ENCODE measurements around the gene TBKBP1.
A peak's percentile ranks its signal among the peaks of the same experiment; 100 is the strongest.
"Not testable (repeated sequence)": the region's sequence is repeated elsewhere in the genome, so short reads cannot be mapped to it uniquely, and the experiment has no call there.

The TBKBP1 gene

GRCh38 chr17:47678196-47678595, 15.8 kb upstream of the TBKBP1 start:
- Histone ChIP-seq H2BK15ac (ENCODE audit: low read depth, poor library complexity, severe bottlenecking) (no peak overlapping the region), H3K79me1 (replicated peaks; ENCODE audit: low read length, poor library complexity, severe bottlenecking) (peaks cover 24% of the 10 kb centered on the region), H3K23ac (ENCODE audit: low read length in 2 of 2) (no peak overlapping the region), H3K9ac (ENCODE audit: low read length) (no peak overlapping the region), H3K4me3 (ENCODE audit: insufficient read depth in 1 of 2, low read depth in 1 of 2, low read length in 2 of 2) (no peak overlapping the region), H3K27me3 (ENCODE audit: control insufficient read depth in 1 of 2, insufficient read depth in 1 of 2, low read length in 2 of 2) (no peaks in the 10 kb centered on the region), H3K14ac (ENCODE audit: low read length in 2 of 2) (no peak overlapping the region), H3K18ac (ENCODE audit: low read depth in 1 of 2, low read length in 2 of 2) (no peak overlapping the region), H3K4me2 (ENCODE audit: low read length, poor library complexity, severe bottlenecking) (no peak overlapping the region), H4K91ac (ENCODE audit: low read length) (no peak overlapping the region), H2AFZ (ENCODE audit: low read depth, low read length) (no peak overlapping the region), H3K4ac (ENCODE audit: low read depth in 1 of 2, low read length in 2 of 2) (no peak overlapping the region), H3K4me1 (ENCODE audit: control insufficient read depth, insufficient read depth, low read depth, low read length) (no peaks in the 10 kb centered on the region), H2BK120ac (ENCODE audit: low read depth, low read length) (no peak overlapping the region), H3K27ac (ENCODE audit: low read length, poor library complexity, severe bottlenecking) (no peak overlapping the region), H2BK12ac (ENCODE audit: low read length in 2 of 2) (no peak overlapping the region), H2AK5ac (ENCODE audit: low read length, severe bottlenecking) (no peak overlapping the region), H4K8ac (ENCODE audit: low read length) (no peak overlapping the region), H3K9me3 (ENCODE audit: control insufficient read depth, low read length) (no peaks in the 10 kb centered on the region), H2BK5ac (ENCODE audit: low read depth, low read length, poor library complexity, severe bottlenecking) (no peak overlapping the region), H3K36me3 (ENCODE audit: control insufficient read depth in 1 of 2, insufficient read depth in 2 of 2, low read depth in 1 of 2, low read length in 2 of 2) (peaks cover 51 to 96% of the 10 kb centered on the region in 2 experiments)
- 90% methylated on average over 7 of the region's 7 CpGs for WGBS
- DNase-seq: no peak

DNA sequence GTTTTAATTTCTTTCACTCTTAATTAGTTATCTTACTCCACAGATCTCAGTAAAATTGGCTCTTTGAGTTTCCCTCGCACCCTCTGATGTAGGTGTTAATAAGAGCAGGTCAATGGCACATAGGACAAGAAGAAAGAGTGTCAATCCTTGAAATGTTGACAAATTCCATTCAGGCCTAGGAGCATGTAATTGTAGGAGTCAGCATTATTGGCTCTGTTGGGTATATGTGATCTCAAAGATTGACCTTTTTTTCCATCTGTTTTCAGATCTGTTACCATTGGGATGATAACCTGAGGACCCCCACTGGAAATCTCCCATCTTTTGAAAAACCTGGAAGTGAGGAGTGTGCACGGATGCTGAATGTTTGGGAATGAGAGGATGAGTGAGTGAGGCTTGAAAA, 11.8 kb upstream of the TBKBP1 start:
- Histone ChIP-seq H2AK5ac (ENCODE audit: low read length, severe bottlenecking) (no peak overlapping the region), H3K79me1 (replicated peaks; ENCODE audit: low read length, poor library complexity, severe bottlenecking) (peaks cover 16% of the 10 kb centered on the region), H4K8ac (ENCODE audit: low read length) (no peak overlapping the region), H3K27me3 (ENCODE audit: control insufficient read depth in 1 of 2, insufficient read depth in 1 of 2, low read length in 2 of 2) (no peaks in the 10 kb centered on the region), H3K23ac (ENCODE audit: low read length in 2 of 2) (no peak overlapping the region), H3K4me3 (ENCODE audit: insufficient read depth in 1 of 2, low read depth in 1 of 2, low read length in 2 of 2) (no peak overlapping the region), H2BK12ac (ENCODE audit: low read length in 2 of 2) (no peak overlapping the region), H2AFZ (ENCODE audit: low read depth, low read length) (no peak overlapping the region), H3K9me3 (ENCODE audit: control insufficient read depth, low read length) (no peaks in the 10 kb centered on the region), H3K9ac (ENCODE audit: low read length) (no peak overlapping the region), H3K36me3 (ENCODE audit: control insufficient read depth in 1 of 2, insufficient read depth in 2 of 2, low read depth in 1 of 2, low read length in 2 of 2) (peaks cover 36 to 83% of the 10 kb centered on the region in 2 experiments), H4K91ac (ENCODE audit: low read length) (no peak overlapping the region), H3K4ac (ENCODE audit: low read depth in 1 of 2, low read length in 2 of 2) (no peak overlapping the region), H3K4me2 (ENCODE audit: low read length, poor library complexity, severe bottlenecking) (no peak overlapping the region), H3K18ac (ENCODE audit: low read depth in 1 of 2, low read length in 2 of 2) (no peak overlapping the region), H3K27ac (ENCODE audit: low read length, poor library complexity, severe bottlenecking) (no peak overlapping the region), H3K14ac (ENCODE audit: low read length in 2 of 2) (no peak overlapping the region), H2BK15ac (ENCODE audit: low read depth, poor library complexity, severe bottlenecking) (no peak overlapping the region), H2BK120ac (ENCODE audit: low read depth, low read length) (no peak overlapping the region), H2BK5ac (ENCODE audit: low read depth, low read length, poor library complexity, severe bottlenecking) (no peak overlapping the region), H3K4me1 (ENCODE audit: control insufficient read depth, insufficient read depth, low read depth, low read length) (no peaks in the 10 kb centered on the region)
- DNase-seq: no peak
- WGBS: 100% methylated on average over 2 of the region's 2 CpGs

DNA sequence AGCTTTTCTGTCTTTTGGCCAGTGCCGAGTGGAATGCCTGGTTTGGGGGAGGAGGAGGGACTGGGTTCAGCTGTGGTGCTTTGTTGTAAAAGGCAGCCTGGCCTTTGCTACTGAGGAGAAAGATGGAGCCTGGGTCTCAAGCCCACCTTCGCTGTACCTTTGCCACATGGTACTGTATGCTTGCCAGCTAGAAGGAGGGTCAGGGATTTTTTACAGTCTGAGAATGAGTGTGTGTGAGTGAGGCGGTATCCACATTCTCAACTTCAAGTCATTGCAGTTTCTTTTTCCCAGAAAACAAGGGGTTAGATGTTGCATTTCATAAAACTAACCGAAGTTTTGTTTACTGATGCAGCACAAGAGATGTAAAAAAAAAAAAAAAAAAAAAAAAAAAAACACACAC, 11.2 kb upstream of the TBKBP1 start:
- H3K14ac ChIP-seq (ENCODE audit: low read length in 2 of 2); H2AFZ ChIP-seq (ENCODE audit: low read depth, low read length); H3K9me3 ChIP-seq (ENCODE audit: control insufficient read depth, low read length); H2BK120ac ChIP-seq (ENCODE audit: low read depth, low read length); H3K27me3 ChIP-seq (ENCODE audit: control insufficient read depth in 1 of 2, insufficient read depth in 1 of 2, low read length in 2 of 2); H2BK5ac ChIP-seq (ENCODE audit: low read depth, low read length, poor library complexity, severe bottlenecking); H3K4me1 ChIP-seq (ENCODE audit: control insufficient read depth, insufficient read depth, low read depth, low read length); H3K27ac ChIP-seq (ENCODE audit: low read length, poor library complexity, severe bottlenecking); H3K4me2 ChIP-seq (ENCODE audit: low read length, poor library complexity, severe bottlenecking); H2BK12ac ChIP-seq (ENCODE audit: low read length in 2 of 2); H3K4me3 ChIP-seq (ENCODE audit: insufficient read depth in 1 of 2, low read depth in 1 of 2, low read length in 2 of 2); DNase-seq; H2BK15ac ChIP-seq (ENCODE audit: low read depth, poor library complexity, severe bottlenecking); H3K18ac ChIP-seq (ENCODE audit: low read depth in 1 of 2, low read length in 2 of 2); H3K4ac ChIP-seq (ENCODE audit: low read depth in 1 of 2, low read length in 2 of 2); H2AK5ac ChIP-seq (ENCODE audit: low read length, severe bottlenecking); H3K9ac ChIP-seq (ENCODE audit: low read length); H4K91ac ChIP-seq (ENCODE audit: low read length); H4K8ac ChIP-seq (ENCODE audit: low read length); H3K23ac ChIP-seq (ENCODE audit: low read length in 2 of 2): not testable (repeated sequence)
- 89% methylated on average over 1 of the region's 4 CpGs for WGBS
- H3K79me1 ChIP-seq (replicated peaks; ENCODE audit: low read length, poor library complexity, severe bottlenecking): peaks cover 16% of the 10 kb centered on the region
- H3K36me3 ChIP-seq (ENCODE audit: control insufficient read depth in 1 of 2, insufficient read depth in 2 of 2, low read depth in 1 of 2, low read length in 2 of 2): peaks cover 34 to 77% of the 10 kb centered on the region in 2 experiments

- H3K23ac ChIP-seq (ENCODE audit: low read length in 2 of 2): no peak overlapping the region
- H3K36me3 ChIP-seq (ENCODE audit: control insufficient read depth in 1 of 2, insufficient read depth in 2 of 2, low read depth in 1 of 2, low read length in 2 of 2): peaks cover 23 to 64% of the 10 kb centered on the region in 2 experiments
- no peak overlapping the region for H3K4ac ChIP-seq (ENCODE audit: low read depth in 1 of 2, low read length in 2 of 2)
- no peak overlapping the region for H3K14ac ChIP-seq (ENCODE audit: low read length in 2 of 2)
- H2BK5ac ChIP-seq (ENCODE audit: low read depth, low read length, poor library complexity, severe bottlenecking): no peak overlapping the region
- H2BK120ac ChIP-seq (ENCODE audit: low read depth, low read length): no peak overlapping the region
- no peak overlapping the region for H4K8ac ChIP-seq (ENCODE audit: low read length)
- H2AK5ac ChIP-seq (ENCODE audit: low read length, severe bottlenecking): no peak overlapping the region
- no peak overlapping the region for H3K18ac ChIP-seq (ENCODE audit: low read depth in 1 of 2, low read length in 2 of 2)
- peak overlapping the region; percentile 4 for H3K9ac ChIP-seq (ENCODE audit: low read length)
- no peaks in the 10 kb centered on the region for H3K9me3 ChIP-seq (ENCODE audit: control insufficient read depth, low read length)
- H2BK15ac ChIP-seq (ENCODE audit: low read depth, poor library complexity, severe bottlenecking): no peak overlapping the region
- H3K4me2 ChIP-seq (ENCODE audit: low read length, poor library complexity, severe bottlenecking): no peak overlapping the region
- no peaks in the 10 kb centered on the region for H3K27me3 ChIP-seq (ENCODE audit: control insufficient read depth in 1 of 2, insufficient read depth in 1 of 2, low read length in 2 of 2)
- no peak overlapping the region for H2BK12ac ChIP-seq (ENCODE audit: low read length in 2 of 2)
- H3K4me3 ChIP-seq (ENCODE audit: insufficient read depth in 1 of 2, low read depth in 1 of 2, low read length in 2 of 2): no peak overlapping the region
- no peak overlapping the region for H2AFZ ChIP-seq (ENCODE audit: low read depth, low read length)
- no peak overlapping the region for H4K91ac ChIP-seq (ENCODE audit: low read length)
- no peak overlapping the region for H3K27ac ChIP-seq (ENCODE audit: low read length, poor library complexity, severe bottlenecking)
- peaks cover 13% of the 10 kb centered on the region for H3K79me1 ChIP-seq (replicated peaks; ENCODE audit: low read length, poor library complexity, severe bottlenecking)
- H3K4me1 ChIP-seq (ENCODE audit: control insufficient read depth, insufficient read depth, low read depth, low read length): peaks cover 4% of the 10 kb centered on the region
- no peak for DNase-seq
- whole genome bisulfite sequencing: 90% methylated on average over 3 of the region's 4 CpGs
These were observed 9.9 kb upstream of the TBKBP1 start for GRCh38 chr17:47684025-47684424.

Measured in mesenchymal stem cell (in vitro differentiated cells and primary cell).